ENCODE data around the gene OGFRL1.

OGFRL1 gene

GRCh38 chr6:71335544-71335943 lies 46.9 kb downstream of the OGFRL1 start:
- no peak for DNase-seq

- no peak for DNase-seq
Observed at GRCh38 chr6:71336901-71337300, 48.3 kb downstream of the OGFRL1 start.

GRCh38 chr6:71338540-71339316 lies 50.1 kb downstream of the OGFRL1 start:
- no peak for DNase-seq

- no peak for DNase-seq
Observed at GRCh38 chr6:71342772-71343171, 54.2 kb downstream of the OGFRL1 start.

GRCh38 chr6:71345476-71346333 lies 57.1 kb downstream of the OGFRL1 start:
- no peak for DNase-seq

- DNase-seq, result no peak
Observed at GRCh38 chr6:71346334-71346694, 57.7 kb downstream of the OGFRL1 start.

- no peak for DNase-seq
Observed at GRCh38 chr6:71347119-71347518, 58.5 kb downstream of the OGFRL1 start.

- no peak for DNase-seq
Observed at GRCh38 chr6:71349395-71349794, 60.8 kb downstream of the OGFRL1 start.

- no peak for DNase-seq
Observed at GRCh38 chr6:71349976-71350615, 61.5 kb downstream of the OGFRL1 start.

GRCh38 chr6:71351190-71351589 lies 62.6 kb downstream of the OGFRL1 start:
- DNase-seq, result no peak
